K562 (cell line): Measurements from ENCODE around the gene DHX38. TPM values are rescaled to one million over a fixed set of nuclear protein-coding genes. Genes with fewer than 3 reads are reported as not detected.

Experiments used
- ATAC-seq: fragments of 200-7000 bp; cut with Tn5 transposase; 3 replicates; pipeline ENCODE4 v1.9.1; 2020; ENCODE audit warnings: moderate library complexity
- BruUV-seq: library from RNA; stranded (reverse); fragments of 400-500 nt; replicated peaks from 2 replicates; lab custom pipeline; 2021; lab: Mats Ljungman, UMichigan
- CTCF ChIA-PET: fragments of 300-600 bp; formaldehyde crosslinking; extraction: SDS; loops from one replicate; lab custom pipeline; 2021; ENCODE audit warnings: low intra/inter-chr PET ratio; lab: Yijun Ruan, JAX
- POLR2A ChIA-PET: fragments of 300-600, 350-650 bp; sonication (Branson Sonifier 250); formaldehyde crosslinking; extraction: SDS; loops from one replicate; lab custom pipeline; 2021; ENCODE audit warnings: antibody characterized with exemption, inconsistent platforms; lab: Yijun Ruan, JAX
- DNase-seq, 4 experiments: peaks; one replicate each; pipeline versions ENCODE4 v3.0.0 to v3.0.0-alpha.2; 2011 to 2018; ENCODE audit warnings: low spot score in 3 of 4, mixed read lengths in 3 of 4; ENCODE audit errors: extremely low read depth in 1 of 4
- FAIRE-seq: peaks from 2 replicates; lab custom pipeline; 2011; peaks lifted over from hg19 to GRCh38; lab: Jason Lieb, UNC
- H2AFZ ChIP-seq: 2 replicates; pipeline ENCODE4 v1.6.0; 2011; ENCODE audit warnings: low read depth, low read length, control low read depth, inconsistent platforms
- H3K27ac ChIP-seq: fragments of 200-600 bp; 3 replicates; pipeline ENCODE4 v1.8.0; 2011; ENCODE audit warnings: low read depth, mild to moderate bottlenecking, control low read depth, inconsistent platforms, low read length, moderate library complexity, mixed read lengths; ENCODE audit errors: extremely low read depth
- H3K27me3 ChIP-seq, 2 experiments: fragments of 300-600 bp in 1 of 2; 2 replicates in 1 of 2; 3 replicates in 1 of 2; pipeline versions ENCODE4 v1.6.0 to v1.8.0; 2011; ENCODE audit warnings: inconsistent platforms in 2 of 2, low read length in 2 of 2, mild to moderate bottlenecking in 1 of 2, mixed read lengths in 1 of 2, moderate library complexity in 1 of 2; ENCODE audit not compliant: control insufficient read depth in 2 of 2, insufficient read depth in 2 of 2
- H3K36me3 ChIP-seq: fragments of 300-600 bp; 3 replicates; pipeline ENCODE4 v1.8.0; 2011; ENCODE audit warnings: mild to moderate bottlenecking, low read length, inconsistent platforms; ENCODE audit not compliant: control insufficient read depth, insufficient read depth
- H3K4me1 ChIP-seq, 2 experiments: fragments of 200-600 bp in 1 of 2; replicated peaks in 1 of 2; 2 replicates in 1 of 2; 3 replicates in 1 of 2; pipeline versions ENCODE4 v1.5.1 to v1.8.0; 2011; ENCODE audit warnings: inconsistent platforms in 2 of 2, low read length in 2 of 2, mild to moderate bottlenecking in 1 of 2, mixed read lengths in 1 of 2, moderate library complexity in 1 of 2; ENCODE audit not compliant: control insufficient read depth in 2 of 2, insufficient read depth in 2 of 2
- H3K4me2 ChIP-seq: 2 replicates; pipeline ENCODE4 v1.6.1; 2011; ENCODE audit warnings: low read length, control low read depth, inconsistent platforms, mixed read lengths; ENCODE audit not compliant: insufficient read depth
- H3K4me3 ChIP-seq: fragments of 200-600 bp; sonication (generic), shearing (Covaris generic); 2 replicates; pipeline ENCODE4 v1.5.1; 2016; ENCODE audit warnings: control low read depth, inconsistent platforms
- H3K79me2 ChIP-seq: fragments of 200-600 bp; 3 replicates; pipeline ENCODE4 v1.8.0; 2011; ENCODE audit warnings: low read length, inconsistent platforms; ENCODE audit not compliant: control insufficient read depth, insufficient read depth
- H3K9ac ChIP-seq, 2 experiments: 2 replicates each; pipeline versions ENCODE4 v1.6.0 to v1.6.1; 2011; ENCODE audit warnings: low read depth in 2 of 2, low read length in 2 of 2, control low read depth in 1 of 2, inconsistent platforms in 1 of 2, mild to moderate bottlenecking in 1 of 2, mixed read lengths in 1 of 2; ENCODE audit not compliant: insufficient read depth in 1 of 2
- H3K9me1 ChIP-seq: one replicate; pipeline ENCODE4 v1.6.0; 2011; ENCODE audit warnings: inconsistent platforms, mild to moderate bottlenecking, low read length, moderate library complexity; ENCODE audit not compliant: control insufficient read depth, insufficient read depth
- H3K9me3 ChIP-seq: replicated peaks from 2 replicates; pipeline ENCODE4 v1.5.1; 2011; ENCODE audit warnings: low read depth, low read length, inconsistent platforms; ENCODE audit not compliant: control insufficient read depth, insufficient read depth
- H4K20me1 ChIP-seq: replicated peaks from 2 replicates; pipeline ENCODE4 v1.6.1; 2011; ENCODE audit warnings: low read length, inconsistent platforms, mixed read lengths; ENCODE audit not compliant: control insufficient read depth, insufficient read depth
- CCAR2 ChIP-seq: fragments of 200-400 bp; formaldehyde crosslinking; IDR thresholded peaks from 2 replicates; pipeline ENCODE4 v1.6.1; 2017; ENCODE audit warnings: mild to moderate bottlenecking, low read depth, low read length
- ERF ChIP-seq: fragments of 450-650 bp; formaldehyde crosslinking; IDR thresholded peaks from 2 replicates; pipeline ENCODE4 v1.4.0; 2020; ENCODE audit warnings: mild to moderate bottlenecking, mixed read lengths
- FOXA1 ChIP-seq: fragments of 450-650 bp; IDR thresholded peaks from 2 replicates; pipeline ENCODE4 v1.6.1; 2016; ENCODE audit warnings: mild to moderate bottlenecking, borderline replicate concordance
- HDAC3 ChIP-seq: fragments of 450-650 bp; IDR thresholded peaks from 2 replicates; pipeline ENCODE4 v1.6.1; 2018; ENCODE audit warnings: borderline replicate concordance, mild to moderate bottlenecking, moderate library complexity; ENCODE audit not compliant: partially characterized antibody
- HOXB6 ChIP-seq: fragments of 250-450 bp; sonication (Bioruptor Pico); IDR thresholded peaks from 2 replicates; pipeline ENCODE4 v1.5.1; 2022; ENCODE audit warnings: mild to moderate bottlenecking, borderline replicate concordance
- HSF4 ChIP-seq: fragments of 250-450 bp; sonication (Bioruptor Pico); IDR thresholded peaks from 2 replicates; pipeline ENCODE4 v2.1.2; 2022; ENCODE audit warnings: mild to moderate bottlenecking, moderate library complexity, borderline replicate concordance
- KAT7 ChIP-seq: sonication (generic); formaldehyde crosslinking; IDR thresholded peaks from 2 replicates; pipeline ENCODE4 v1.8.0; 2022; ENCODE audit warnings: missing genetic modification reagents, mild to moderate bottlenecking, borderline replicate concordance
- MED1 ChIP-seq: sonication (generic); formaldehyde crosslinking; IDR thresholded peaks from 2 replicates; pipeline ENCODE4 v1.8.1; 2023; ENCODE audit warnings: missing genetic modification reagents, borderline replicate concordance
- MEF2A ChIP-seq: IDR thresholded peaks from 2 replicates; pipeline ENCODE4 v1.6.1; 2011; ENCODE audit warnings: low read depth, mild to moderate bottlenecking, low read length, moderate library complexity; ENCODE audit not compliant: control insufficient read depth
- SAFB2 ChIP-seq: fragments of 200-400 bp; formaldehyde crosslinking; IDR thresholded peaks from 2 replicates; pipeline ENCODE4 v1.6.1; 2018; ENCODE audit warnings: borderline replicate concordance, low read length, low read depth, moderate library complexity; ENCODE audit not compliant: severe bottlenecking
- SMARCE1 ChIP-seq: fragments of 450-650 bp; IDR thresholded peaks from 2 replicates; pipeline ENCODE4 v1.7.1; 2016; ENCODE audit warnings: mild to moderate bottlenecking
- ZNF551 ChIP-seq: fragments of 250-450 bp; sonication (Bioruptor Pico); IDR thresholded peaks from 2 replicates; pipeline ENCODE4 v1.5.0; 2021; ENCODE audit warnings: mild to moderate bottlenecking, moderate library complexity
- WGBS: fragments of 100-300 bp; shearing (Covaris generic); methylation state at CpG from one replicate; pipeline ENCODE4 v1.1.6; 2016; ENCODE audit warnings: low coverage, mixed read lengths; ENCODE audit not compliant: insufficient coverage; ENCODE audit errors: missing lambda C conversion rate; 5-methylcytosine and 5-hydroxymethylcytosine counted together
- in situ Hi-C: fragments of 300-500 bp; cut with MboI; formaldehyde crosslinking; loops from 4 replicates; pipeline ENCODE4 v1.15.0; 2018; ENCODE audit warnings: inconsistent platforms, mixed read lengths
- intact Hi-C: fragments of 100-400 bp; cut with micrococcal nuclease; formaldehyde crosslinking; loops from 2 replicates; pipeline ENCODE4 v1.14.2; 2022
- polyA plus RNA-seq, 8 experiments: library from polyadenylated mRNA; depleted of rRNA in 4 of 8; stranded (reverse) in 5 of 8; unstranded in 3 of 8; fragments of >200 nt; fragmentation: Nextera tagmentation in 2 of 8; fragmentation: Illumina TruSeq in 1 of 8; extraction: Ambion mirVana in 2 of 8; extraction: Trizol in 1 of 8; gene quantifications; 2 replicates each; pipeline versions ENCODE4 v1.2.1 to v1.2.3, GENCODE V29; 2011 to 2014; ENCODE audit warnings: inconsistent platforms in 1 of 8, missing spikeins in 1 of 8
- total RNA-seq, 7 experiments: library from RNA; depleted of rRNA in 6 of 7; stranded (reverse); fragments of >200 nt in 6 of 7; fragmentation: Illumina TruSeq in 2 of 7; extraction: Trizol in 2 of 7; gene quantifications; 2 replicates each; pipeline versions ENCODE4 v1.2.1 to v1.2.3, GENCODE V29; 2011 to 2021; ENCODE audit warnings: low replicate concordance in 1 of 7
- TF ChIP-seq, protein P1 (sequence below): sonication (generic); formaldehyde crosslinking; IDR thresholded peaks from 2 replicates; pipeline ENCODE4 v1.8.0; 2022; ENCODE audit warnings: missing genetic modification reagents, mild to moderate bottlenecking, borderline replicate concordance
- TF ChIP-seq, protein P2 (sequence below): fragments of 450-650 bp; formaldehyde crosslinking; IDR thresholded peaks from 2 replicates; pipeline ENCODE4 v1.4.0; 2022; ENCODE audit warnings: missing genetic modification characterization

Gene DHX38
- total and polyA plus RNA-seq, 9 of the 15 experiments (the other 6 are each of a cell fraction or from before 2014, with no cell fraction given) = 2.8 to 76.8 (median 40.8) TPM

DNA sequence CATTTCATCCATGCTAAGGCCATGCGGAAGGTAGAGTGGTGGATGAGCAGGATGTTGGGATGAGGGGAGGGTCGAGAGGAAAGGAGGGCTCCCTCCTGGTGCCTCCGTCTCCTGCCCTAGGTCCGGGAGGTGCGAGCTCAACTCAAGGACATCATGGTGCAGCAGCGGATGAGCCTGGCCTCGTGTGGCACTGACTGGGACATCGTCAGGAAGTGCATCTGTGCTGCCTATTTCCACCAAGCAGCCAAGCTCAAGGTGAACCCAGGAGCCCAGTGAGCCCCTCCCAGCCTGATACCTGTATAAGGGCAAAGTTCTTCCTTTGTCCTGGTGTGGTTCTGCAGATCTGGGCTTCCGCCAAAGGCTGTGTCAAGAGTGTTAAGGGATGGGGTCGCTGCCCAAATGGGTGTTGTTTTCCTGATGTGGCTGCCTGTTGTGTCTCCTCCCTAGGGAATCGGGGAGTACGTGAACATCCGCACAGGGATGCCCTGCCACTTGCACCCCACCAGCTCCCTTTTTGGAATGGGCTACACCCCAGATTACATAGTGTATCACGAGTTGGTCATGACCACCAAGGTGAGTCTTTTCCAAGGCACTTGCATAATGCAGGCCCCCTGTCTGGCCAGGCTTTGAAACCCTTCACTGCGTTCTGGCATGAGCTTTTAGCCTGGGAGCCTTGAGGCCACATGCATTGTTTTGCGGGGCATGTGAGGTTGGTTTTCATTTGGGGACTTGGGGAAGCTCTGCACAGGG lies 14.9 kb downstream of the DHX38 start:
- WGBS = 84% methylated on average over 15 of the region's 16 CpGs
- TF ChIP-seq SAFB2 (no peak), ZNF551 (CRISPR knock-in tag) (no peak), MED1 (CRISPR knock-in tag) (no peak), KAT7 (no peak), MEF2A (no peak), HOXB6 (CRISPR knock-in tag) (no peak), CCAR2 (no peak), ERF (CRISPR knock-in tag) (no peak), HDAC3 (no peak), HSF4 (CRISPR knock-in tag) (no peak), FOXA1 (no peak), SMARCE1 (no peak)
- TF ChIP-seq, protein P1, sequence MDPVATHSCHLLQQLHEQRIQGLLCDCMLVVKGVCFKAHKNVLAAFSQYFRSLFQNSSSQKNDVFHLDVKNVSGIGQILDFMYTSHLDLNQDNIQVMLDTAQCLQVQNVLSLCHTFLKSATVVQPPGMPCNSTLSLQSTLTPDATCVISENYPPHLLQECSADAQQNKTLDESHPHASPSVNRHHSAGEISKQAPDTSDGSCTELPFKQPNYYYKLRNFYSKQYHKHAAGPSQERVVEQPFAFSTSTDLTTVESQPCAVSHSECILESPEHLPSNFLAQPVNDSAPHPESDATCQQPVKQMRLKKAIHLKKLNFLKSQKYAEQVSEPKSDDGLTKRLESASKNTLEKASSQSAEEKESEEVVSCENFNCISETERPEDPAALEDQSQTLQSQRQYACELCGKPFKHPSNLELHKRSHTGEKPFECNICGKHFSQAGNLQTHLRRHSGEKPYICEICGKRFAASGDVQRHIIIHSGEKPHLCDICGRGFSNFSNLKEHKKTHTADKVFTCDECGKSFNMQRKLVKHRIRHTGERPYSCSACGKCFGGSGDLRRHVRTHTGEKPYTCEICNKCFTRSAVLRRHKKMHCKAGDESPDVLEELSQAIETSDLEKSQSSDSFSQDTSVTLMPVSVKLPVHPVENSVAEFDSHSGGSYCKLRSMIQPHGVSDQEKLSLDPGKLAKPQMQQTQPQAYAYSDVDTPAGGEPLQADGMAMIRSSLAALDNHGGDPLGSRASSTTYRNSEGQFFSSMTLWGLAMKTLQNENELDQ (CRISPR knock-in tag) = no peak
- TF ChIP-seq, protein P2, sequence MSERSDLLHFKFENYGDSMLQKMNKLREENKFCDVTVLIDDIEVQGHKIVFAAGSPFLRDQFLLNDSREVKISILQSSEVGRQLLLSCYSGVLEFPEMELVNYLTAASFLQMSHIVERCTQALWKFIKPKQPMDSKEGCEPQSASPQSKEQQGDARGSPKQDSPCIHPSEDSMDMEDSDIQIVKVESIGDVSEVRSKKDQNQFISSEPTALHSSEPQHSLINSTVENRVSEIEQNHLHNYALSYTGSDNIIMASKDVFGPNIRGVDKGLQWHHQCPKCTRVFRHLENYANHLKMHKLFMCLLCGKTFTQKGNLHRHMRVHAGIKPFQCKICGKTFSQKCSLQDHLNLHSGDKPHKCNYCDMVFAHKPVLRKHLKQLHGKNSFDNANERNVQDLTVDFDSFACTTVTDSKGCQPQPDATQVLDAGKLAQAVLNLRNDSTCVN = no peak
- TF ChIP-seq, all 486 proteins: peak for 0
- no peaks in the 10 kb centered on the region for H3K27me3 ChIP-seq
- H2AFZ ChIP-seq = no peak overlapping the region
- no peak overlapping the region for H3K27ac ChIP-seq
- DNase-seq (no peak), ATAC-seq (no peak), FAIRE-seq (no peak)
- intact Hi-C loops = no loop called here
- no peaks in the 10 kb centered on the region for H3K9me3 ChIP-seq
- H3K79me2 ChIP-seq = no peaks in the 10 kb centered on the region
- ChIA-PET CTCF (no interaction called here), POLR2A (interaction anchor here (0.6 to 1.0 kb wide), 3 partner anchors 11 to 535 kb away, joined by 3 to 4 read pairs (median 3); partner anchors contain the start of gene TXNL4B)
- peaks cover 4% of the 10 kb centered on the region for H3K9me1 ChIP-seq
- no TSS peak for BruUV-seq
- in situ Hi-C loops = no loop called here
- H3K4me2 ChIP-seq = no peak overlapping the region
- peaks cover 4 to 16% of the 10 kb centered on the region in 2 experiments; a peak in 3 of 5 replicates for H3K4me1 ChIP-seq
- H3K4me3 ChIP-seq = no peak overlapping the region
- H4K20me1 ChIP-seq = no peaks in the 10 kb centered on the region
- peaks cover 88% of the 10 kb centered on the region; the same call in 2 of the 3 replicates for H3K36me3 ChIP-seq
- 0 out of 4 replicates have a peak overlapping the region, but pooled peaks of 1 of the 2 experiments have one; percentile 2 for H3K9ac ChIP-seq
